Endometrium (tissue), 2 donors: ENCODE data around the gene HSCB.
"Not testable (repeated sequence)": the region's sequence is repeated elsewhere in the genome, so short reads cannot be mapped to it uniquely, and the experiment has no call there.

ENCODE experiments used
- FAIRE-seq: peaks from 2 replicates; lab custom pipeline; 2012; peaks lifted over from hg19 to GRCh38; lab: Jason Lieb, UNC
- donor health status: control.
- donor health status: control.

Gene HSCB

GRCh38 chr22:28741200-28741784 lies 547 bp upstream of the HSCB start:
- no peak for FAIRE-seq

- no peak for FAIRE-seq
Observed at GRCh38 chr22:28742562-28742962, 723 bp downstream of the HSCB start.

- FAIRE-seq = no peak
Observed at GRCh38 chr22:28743852-28744251, 2.0 kb downstream of the HSCB start.

- FAIRE-seq = no peak
Observed at GRCh38 chr22:28750471-28750881, 8.6 kb downstream of the HSCB start.

GRCh38 chr22:28754512-28754911 lies 12.7 kb downstream of the HSCB start:
- not testable (repeated sequence) for FAIRE-seq

- peak; percentile 43 for FAIRE-seq
Observed at GRCh38 chr22:28759861-28760560, 18.2 kb downstream of the HSCB start.

- no peak for FAIRE-seq
Observed at GRCh38 chr22:28761449-28761755, 19.6 kb downstream of the HSCB start.

GRCh38 chr22:28762000-28762399 lies 20.2 kb downstream of the HSCB start:
- FAIRE-seq = not testable (repeated sequence)

- FAIRE-seq = no peak
Observed at GRCh38 chr22:28766628-28767027, 24.8 kb downstream of the HSCB start.

- FAIRE-seq = no peak
Observed at GRCh38 chr22:28768701-28769393, 27.0 kb downstream of the HSCB start.

- FAIRE-seq = no peak
Observed at GRCh38 chr22:28769394-28770085, 27.7 kb downstream of the HSCB start.

GRCh38 chr22:28771195-28771791 lies 29.5 kb downstream of the HSCB start:
- no peak for FAIRE-seq

- no peak for FAIRE-seq
Observed at GRCh38 chr22:28772633-28773460, 31.0 kb downstream of the HSCB start, which contains the start of gene CCDC117. Gene CCDC117, plus strand, starts transcription at chr22:28772695. Its CDS starts 155 bp downstream, at chr22:28772850.

GRCh38 chr22:28773461-28773867 lies 31.6 kb downstream of the HSCB start:
- no peak for FAIRE-seq

GRCh38 chr22:28774378-28774777 lies 32.5 kb downstream of the HSCB start:
- FAIRE-seq = no peak

- no peak for FAIRE-seq
Observed at GRCh38 chr22:28779833-28780232, 38.0 kb downstream of the HSCB start.

- FAIRE-seq = no peak
Observed at GRCh38 chr22:28780296-28780695, 38.5 kb downstream of the HSCB start.

GRCh38 chr22:28783786-28784671 lies 42.2 kb downstream of the HSCB start:
- FAIRE-seq = no peak

- no peak for FAIRE-seq
Observed at GRCh38 chr22:28788601-28789000, 46.8 kb downstream of the HSCB start.

- FAIRE-seq = no peak
Observed at GRCh38 chr22:28791124-28791523, 49.3 kb downstream of the HSCB start.
